Activated B cell treated with CpG ODN at 0.5 μM for 24 hours (primary cell): Measurements from ENCODE around the gene PTPRJ. TPM values are rescaled to one million over a fixed set of nuclear protein-coding genes. Genes with fewer than 3 reads are reported as not detected.
"Not testable (repeated sequence)": the region's sequence is repeated elsewhere in the genome, so short reads cannot be mapped to it uniquely, and the experiment has no call there.

Source experiments
- ATAC-seq: fragments of 200-7000 bp; cut with Tn5 transposase; one replicate; pipeline ENCODE4 v1.10.0; 2021; ENCODE audit warnings: low read depth, mild to moderate bottlenecking, moderate library complexity
- CTCF ChIA-PET: fragments of 350-600 bp; sonication (Branson Sonifier 250); formaldehyde crosslinking; loops from one replicate; lab custom pipeline; 2021; ENCODE audit warnings: antibody characterized with exemption; lab: Charles Lee
- POLR2A ChIA-PET: fragments of 350-600 bp; sonication (Branson Sonifier 250); formaldehyde crosslinking; loops from one replicate; lab custom pipeline; 2021; ENCODE audit warnings: antibody characterized with exemption; lab: Charles Lee
- DNase-seq: peaks from one replicate; pipeline ENCODE4 v3.0.0; 2022
- H3K27ac Mint-ChIP-seq: one replicate; pipeline ENCODE4 v1.8.0; 2020; ENCODE audit warnings: mixed read lengths
- H3K27me3 Mint-ChIP-seq: one replicate; pipeline ENCODE4 v1.8.0; 2021; ENCODE audit warnings: mixed read lengths
- H3K36me3 Mint-ChIP-seq: one replicate; pipeline ENCODE4 v1.8.0; 2021; ENCODE audit warnings: low read depth, mixed read lengths
- H3K4me1 Mint-ChIP-seq: one replicate; pipeline ENCODE4 v1.8.0; 2021; ENCODE audit warnings: mixed read lengths
- H3K4me3 Mint-ChIP-seq: one replicate; pipeline ENCODE4 v1.8.0; 2020; ENCODE audit warnings: mild to moderate bottlenecking, mixed read lengths
- H3K9me3 Mint-ChIP-seq: one replicate; pipeline ENCODE4 v1.8.0; 2020; ENCODE audit warnings: mixed read lengths
- CTCF ChIP-seq: fragments of 200-600 bp; IDR thresholded peaks from one replicate; pipeline ENCODE4 v1.8.0; 2022; ENCODE audit warnings: antibody characterized with exemption, mild to moderate bottlenecking
- intact Hi-C: fragments of 100-400 bp; cut with micrococcal nuclease; formaldehyde crosslinking; loops from one replicate; pipeline ENCODE4 v1.15.1; 2024
- total RNA-seq: library from RNA; stranded (reverse); gene quantifications from 2 replicates; pipeline ENCODE4 v1.2.3, GENCODE V29; 2022

PTPRJ gene
- total RNA-seq, 1 donor from 2014 or later = 19.2 TPM

- no peak overlapping the region for H3K4me3 Mint-ChIP-seq
- no peak for DNase-seq
- H3K9me3 Mint-ChIP-seq = no peaks in the 10 kb centered on the region
- H3K27me3 Mint-ChIP-seq = no peaks in the 10 kb centered on the region
- no peak for TF ChIP-seq CTCF
- intact Hi-C loops = no loop called here
- ATAC-seq = no peak
- H3K36me3 Mint-ChIP-seq = no peaks in the 10 kb centered on the region
- ChIA-PET CTCF (interaction anchor here (0.8 to 1.0 kb wide), 2 partner anchors 74 to 162 kb away, joined by 3 read pairs; no protein-coding TSS in a partner anchor), POLR2A (interaction anchor here (0.6 kb wide), 1 partner anchor 77 kb away, joined by 3 read pairs; no protein-coding TSS in a partner anchor)
- H3K4me1 Mint-ChIP-seq = peaks cover 53% of the 10 kb centered on the region
- H3K27ac Mint-ChIP-seq = no peak overlapping the region
These were observed 33.4 kb upstream of the PTPRJ start for GRCh38 chr11:47946682-47947559.

DNA sequence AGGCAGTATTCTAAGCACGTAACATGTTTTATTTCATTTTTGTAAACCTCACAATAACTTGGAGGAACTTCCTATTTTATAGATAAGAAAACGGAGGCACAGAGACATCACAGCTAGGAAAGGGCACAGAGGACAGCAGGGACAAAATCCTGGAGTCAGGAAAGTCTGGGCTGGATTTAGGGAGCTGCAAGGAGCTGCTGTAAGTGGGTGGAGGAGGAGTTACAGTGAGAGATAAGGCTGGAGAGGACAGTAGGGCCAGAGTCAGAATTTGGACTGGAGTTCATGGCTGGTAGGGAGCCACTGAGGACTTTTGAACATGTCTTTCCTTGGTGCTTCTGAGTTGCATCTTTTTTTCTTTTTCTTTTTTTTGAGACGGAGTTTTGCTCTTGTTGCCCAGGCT lies 32.2 kb upstream of the PTPRJ start:
- H3K27ac Mint-ChIP-seq = peak overlapping the region; percentile 10
- H3K4me3 Mint-ChIP-seq = no peak overlapping the region
- CTCF ChIA-PET = interaction anchor here (1.4 kb wide), 1 partner anchor 160 kb away, joined by 6 read pairs; no protein-coding TSS in a partner anchor
- no peak for ATAC-seq
- no peaks in the 10 kb centered on the region for H3K36me3 Mint-ChIP-seq
- no peak for TF ChIP-seq CTCF
- no peaks in the 10 kb centered on the region for H3K9me3 Mint-ChIP-seq
- POLR2A ChIA-PET = interaction anchor here (1.0 to 1.3 kb wide), 2 partner anchors 32 to 86 kb away, joined by 3 to 4 read pairs; partner anchors contain the start of gene PTPRJ
- H3K4me1 Mint-ChIP-seq = peaks cover 49% of the 10 kb centered on the region
- no peaks in the 10 kb centered on the region for H3K27me3 Mint-ChIP-seq
- no peak for DNase-seq
- intact Hi-C loops = no loop called here

DNA sequence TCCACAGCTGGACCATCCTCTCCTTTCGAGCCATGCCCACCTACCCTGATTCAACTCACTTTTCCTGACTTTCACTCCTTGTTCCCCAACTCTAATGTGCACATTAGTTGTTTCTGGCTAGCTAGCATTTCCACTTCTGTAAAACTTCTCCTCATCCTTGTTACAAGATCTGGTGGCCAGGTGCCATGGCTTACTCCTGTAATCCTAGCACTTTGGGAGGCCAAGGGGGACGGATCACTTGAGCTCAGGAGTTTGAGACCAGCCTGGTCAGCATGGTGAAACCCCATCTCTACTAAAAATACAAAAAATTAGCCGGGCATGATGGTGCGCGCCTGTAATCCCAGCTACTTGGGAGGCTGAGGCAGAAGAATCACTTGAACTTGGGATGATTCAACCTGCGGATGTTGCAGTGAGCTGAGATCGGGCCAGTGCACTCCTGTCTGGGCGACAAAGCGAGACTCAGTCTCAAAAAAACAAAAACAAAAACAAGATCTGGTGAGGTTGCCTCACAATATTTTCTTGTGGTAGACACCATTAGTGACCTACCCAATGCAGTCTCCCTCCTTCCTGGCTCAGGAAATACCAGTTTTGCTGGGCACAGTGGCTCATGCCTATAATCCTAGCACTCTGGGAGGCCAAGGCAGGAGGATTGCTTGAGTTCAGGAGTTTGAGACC lies 31.2 kb upstream of the PTPRJ start:
- POLR2A ChIA-PET = interaction anchor here (0.6 to 1.7 kb wide), 5 partner anchors 7 to 96 kb away, joined by 3 to 6 read pairs (median 5); no protein-coding TSS in a partner anchor
- peaks cover 49% of the 10 kb centered on the region for H3K4me1 Mint-ChIP-seq
- ATAC-seq, intact Hi-C loops, H3K27me3 Mint-ChIP-seq, DNase-seq, H3K36me3 Mint-ChIP-seq, H3K9me3 Mint-ChIP-seq, H3K4me3 Mint-ChIP-seq: not testable (repeated sequence)
- CTCF ChIA-PET = interaction anchor here (0.6 to 1.4 kb wide), 3 partner anchors 18 to 159 kb away, joined by 3 to 6 read pairs (median 3); no protein-coding TSS in a partner anchor
- H3K27ac Mint-ChIP-seq = peak overlapping the region; percentile 79

DNA sequence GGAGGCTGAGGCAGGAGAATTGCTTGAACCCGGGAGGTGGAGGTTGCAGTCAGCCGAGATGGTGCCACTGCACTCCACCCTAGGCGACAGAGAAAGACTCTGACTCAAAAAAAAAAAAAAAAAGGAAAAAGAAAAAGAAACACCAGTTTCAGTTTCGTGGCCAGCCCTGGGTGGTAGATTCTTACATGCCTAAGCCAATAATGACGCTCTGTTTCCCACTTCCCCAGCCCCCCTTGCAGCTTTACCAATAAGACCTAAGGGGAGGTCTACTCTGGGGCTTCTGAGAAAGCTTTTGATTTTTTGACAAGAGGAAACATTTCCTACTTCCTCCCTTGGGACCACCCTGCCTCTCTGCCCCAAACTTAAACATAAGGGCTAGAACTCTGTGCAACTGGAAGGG lies 30.0 kb upstream of the PTPRJ start:
- intact Hi-C loops = loop anchor here (1.0 to 2.0 kb wide), 5 partner anchors 29 to 157 kb away; no protein-coding TSS in a partner anchor
- Mint-ChIP-seq H3K9me3 (no peaks in the 10 kb centered on the region), H3K27me3 (no peaks in the 10 kb centered on the region), H3K36me3 (no peaks in the 10 kb centered on the region), H3K4me1 (peaks cover 54% of the 10 kb centered on the region), H3K27ac (peak overlapping the region; percentile 79), H3K4me3 (peak overlapping the region; percentile 26)
- POLR2A ChIA-PET = interaction anchor here (0.6 to 1.7 kb wide), 10 partner anchors 9 to 659 kb away, joined by 3 to 18 read pairs (median 6); partner anchors contain the start of gene PTPRJ
- peak; percentile 47 for DNase-seq
- peak; percentile 97 for ATAC-seq
- CTCF ChIA-PET = interaction anchor here (1.0 kb wide), 1 partner anchor 16 kb away, joined by 3 read pairs; no protein-coding TSS in a partner anchor
- no peak for TF ChIP-seq CTCF

- H3K36me3 Mint-ChIP-seq, ATAC-seq, H3K9me3 Mint-ChIP-seq, CTCF ChIA-PET, DNase-seq, H3K27me3 Mint-ChIP-seq, H3K4me3 Mint-ChIP-seq: not testable (repeated sequence)
- peaks cover 48% of the 10 kb centered on the region for H3K4me1 Mint-ChIP-seq
- H3K27ac Mint-ChIP-seq = peak overlapping the region; percentile 79
- POLR2A ChIA-PET = interaction anchor here (0.7 to 1.6 kb wide), 2 partner anchors 97 to 158 kb away, joined by 5 to 18 read pairs; no protein-coding TSS in a partner anchor
- intact Hi-C loops = loop anchor here (2.0 kb wide), 1 partner anchor 31 kb away; no protein-coding TSS in a partner anchor
These were observed 28.9 kb upstream of the PTPRJ start for GRCh38 chr11:47951504-47951903.
